SU-DHL-6 (cell line): ENCODE results near the gene BOD1L1.

Source experiments
- EZH2phosphoT487 ChIP-seq: fragments of 200-600 bp; sonication (generic), shearing (Covaris generic); conservative IDR thresholded peaks from 2 replicates; pipeline ENCODE4 v1.6.1; 2018; ENCODE audit warnings: mild to moderate bottlenecking, antibody characterized with exemption, low read length, moderate library complexity, mixed read lengths
- TF ChIP-seq, protein P1 (sequence below): fragments of 200-600 bp; sonication (generic); IDR thresholded peaks from one replicate; pipeline ENCODE4 v1.5.1; 2017; ENCODE audit warnings: antibody characterized with exemption, mild to moderate bottlenecking, low read length, moderate library complexity; ENCODE audit not compliant: insufficient read depth, poor library complexity, severe bottlenecking

DNA sequence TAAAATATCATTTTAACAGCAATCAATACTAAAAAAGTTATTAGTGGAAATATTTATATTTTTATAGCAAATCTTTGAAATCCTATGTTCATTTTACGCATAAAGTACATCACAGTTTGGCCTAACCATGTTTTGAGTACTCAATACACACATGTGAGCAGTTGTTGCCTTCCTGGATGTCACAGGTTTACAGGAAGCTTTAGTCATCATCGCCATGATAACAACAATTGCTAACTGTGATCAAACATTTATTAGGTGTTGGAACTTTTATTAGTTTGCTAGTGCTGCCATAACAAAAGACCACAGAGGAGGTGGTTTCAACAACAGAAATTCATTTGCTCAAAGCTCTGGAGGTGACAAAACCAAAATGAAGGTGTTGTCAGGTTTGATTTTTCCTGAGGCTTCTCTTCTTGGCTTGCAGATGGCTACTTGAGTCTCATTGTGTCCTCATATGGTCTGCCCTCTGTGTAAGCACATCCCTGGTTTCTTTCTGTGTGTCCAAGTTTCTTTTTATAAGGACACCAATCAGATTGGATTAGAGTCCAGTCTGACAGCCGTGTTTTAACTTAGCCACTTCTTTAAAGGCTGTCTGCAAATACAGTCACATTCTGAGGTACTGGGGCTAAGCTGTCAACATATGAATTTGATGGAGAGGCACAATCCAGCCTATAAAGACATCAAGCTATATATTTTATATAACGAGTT, 43.1 kb upstream of the BOD1L1 start:
- TF ChIP-seq, protein P1, sequence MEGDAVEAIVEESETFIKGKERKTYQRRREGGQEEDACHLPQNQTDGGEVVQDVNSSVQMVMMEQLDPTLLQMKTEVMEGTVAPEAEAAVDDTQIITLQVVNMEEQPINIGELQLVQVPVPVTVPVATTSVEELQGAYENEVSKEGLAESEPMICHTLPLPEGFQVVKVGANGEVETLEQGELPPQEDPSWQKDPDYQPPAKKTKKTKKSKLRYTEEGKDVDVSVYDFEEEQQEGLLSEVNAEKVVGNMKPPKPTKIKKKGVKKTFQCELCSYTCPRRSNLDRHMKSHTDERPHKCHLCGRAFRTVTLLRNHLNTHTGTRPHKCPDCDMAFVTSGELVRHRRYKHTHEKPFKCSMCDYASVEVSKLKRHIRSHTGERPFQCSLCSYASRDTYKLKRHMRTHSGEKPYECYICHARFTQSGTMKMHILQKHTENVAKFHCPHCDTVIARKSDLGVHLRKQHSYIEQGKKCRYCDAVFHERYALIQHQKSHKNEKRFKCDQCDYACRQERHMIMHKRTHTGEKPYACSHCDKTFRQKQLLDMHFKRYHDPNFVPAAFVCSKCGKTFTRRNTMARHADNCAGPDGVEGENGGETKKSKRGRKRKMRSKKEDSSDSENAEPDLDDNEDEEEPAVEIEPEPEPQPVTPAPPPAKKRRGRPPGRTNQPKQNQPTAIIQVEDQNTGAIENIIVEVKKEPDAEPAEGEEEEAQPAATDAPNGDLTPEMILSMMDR: no peak
- no peak for TF ChIP-seq EZH2phosphoT487
